ENCODE measurements around the gene ZMIZ1. TPM values are rescaled to one million over a fixed set of nuclear protein-coding genes. Genes with fewer than 3 reads are reported as not detected.

The ZMIZ1 gene
- total RNA-seq, 1 donor from 2014 or later = 85.2 TPM

- no peak for TF ChIP-seq CTCF (IDR thresholded peaks at IDR 0.05; ENCODE audit: unreplicated experiment)
- Mint-ChIP-seq H3K36me3 (ENCODE audit: insufficient read depth) (no peaks in the 10 kb centered on the region), H3K9me3 (ENCODE audit: low read depth) (no peaks in the 10 kb centered on the region), H3K4me1 (ENCODE audit: low read depth) (peaks cover 44% of the 10 kb centered on the region), H3K4me3 (ENCODE audit: low read depth) (peak overlapping the region; percentile 98), H3K27me3 (no peaks in the 10 kb centered on the region), H3K27ac (peak overlapping the region; percentile 97)
- peak; percentile 23 for DNase-seq (ENCODE audit: low spot score, unreplicated experiment)
Observed at GRCh38 chr10:79070081-79070605, 1.4 kb downstream of the ZMIZ1 start.

DNA sequence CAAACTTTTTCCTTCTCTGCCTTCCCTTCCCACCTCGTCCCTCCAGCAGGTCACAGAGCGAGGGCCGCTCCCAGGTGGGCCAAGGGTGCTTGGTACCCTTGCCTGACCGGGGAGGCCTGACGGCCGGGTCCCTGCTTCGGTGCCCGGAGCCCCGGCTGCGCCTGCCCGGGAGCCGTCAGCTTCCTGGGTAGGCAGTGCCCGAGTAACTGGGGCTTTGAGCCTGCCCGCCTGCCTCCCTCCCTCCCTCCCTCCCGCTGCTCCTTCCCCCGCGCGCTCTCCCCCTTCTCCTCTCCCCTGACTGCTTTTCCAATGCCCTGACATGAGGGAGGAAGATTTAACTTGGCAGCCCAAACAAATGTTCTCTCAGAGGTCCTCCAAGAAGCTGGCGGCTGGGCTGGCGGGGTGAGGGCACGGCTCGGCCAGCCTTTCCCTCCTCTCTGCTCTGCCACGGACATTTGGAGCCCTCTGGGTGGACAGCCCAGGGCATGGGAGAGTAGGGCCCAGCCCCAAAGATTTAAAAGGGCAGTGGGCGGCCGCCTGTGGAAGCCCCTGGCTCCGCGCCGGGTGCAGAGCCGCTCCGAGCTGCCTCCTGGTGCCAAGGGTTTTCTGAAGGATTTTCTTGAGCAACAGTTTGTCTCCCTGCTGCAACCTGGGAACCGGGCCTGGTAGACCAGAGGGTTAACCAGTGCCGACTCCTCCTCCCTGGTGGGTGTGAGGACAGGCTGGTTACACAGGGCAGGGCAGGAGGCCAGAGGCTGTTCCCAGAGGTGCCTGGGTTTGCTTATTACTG is 2.0 kb downstream of the ZMIZ1 start:
- no peaks in the 10 kb centered on the region for H3K36me3 Mint-ChIP-seq (ENCODE audit: insufficient read depth)
- no peak for TF ChIP-seq CTCF (IDR thresholded peaks at IDR 0.05; ENCODE audit: unreplicated experiment)
- no peaks in the 10 kb centered on the region for H3K9me3 Mint-ChIP-seq (ENCODE audit: low read depth)
- H3K4me1 Mint-ChIP-seq (ENCODE audit: low read depth) = peaks cover 48% of the 10 kb centered on the region
- peak; percentile 36 for DNase-seq (ENCODE audit: low spot score, unreplicated experiment)
- H3K4me3 Mint-ChIP-seq (ENCODE audit: low read depth) = peak overlapping the region; percentile 98
- no peaks in the 10 kb centered on the region for H3K27me3 Mint-ChIP-seq
- H3K27ac Mint-ChIP-seq = peak overlapping the region; percentile 94

DNA sequence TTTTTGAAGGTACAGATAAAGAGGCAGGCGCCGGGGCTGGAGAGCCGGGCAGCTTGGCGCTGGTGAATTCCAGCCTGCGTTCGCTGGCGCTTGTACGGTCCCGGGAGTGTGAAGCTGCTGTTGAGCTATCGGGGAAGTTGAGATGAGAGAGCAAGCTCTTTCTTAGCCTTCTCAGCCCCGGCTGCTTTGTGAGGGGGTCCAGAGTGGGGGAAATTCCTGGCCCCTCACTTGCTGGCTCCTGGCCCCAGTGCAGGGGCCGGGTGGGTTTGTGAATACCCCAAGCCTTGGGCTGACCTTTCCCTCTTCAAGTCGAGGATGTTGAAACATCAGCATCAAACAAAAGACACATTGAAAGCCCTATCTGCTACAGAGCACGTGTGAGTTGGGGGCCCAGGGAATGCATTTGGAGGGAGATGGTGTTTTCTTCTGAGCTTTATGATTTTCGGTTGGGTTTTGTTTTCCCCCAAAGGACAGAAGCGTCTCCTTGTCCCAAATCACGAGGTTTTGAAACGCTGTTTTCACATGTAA is 2.7 kb downstream of the ZMIZ1 start:
- Mint-ChIP-seq H3K36me3 (ENCODE audit: insufficient read depth) (no peaks in the 10 kb centered on the region), H3K9me3 (ENCODE audit: low read depth) (no peaks in the 10 kb centered on the region), H3K4me1 (ENCODE audit: low read depth) (peaks cover 51% of the 10 kb centered on the region), H3K27me3 (no peaks in the 10 kb centered on the region), H3K27ac (peak overlapping the region; percentile 94), H3K4me3 (ENCODE audit: low read depth) (peak overlapping the region; percentile 98)
- TF ChIP-seq CTCF (IDR thresholded peaks at IDR 0.05; ENCODE audit: unreplicated experiment) = no peak
- DNase-seq (ENCODE audit: low spot score, unreplicated experiment) = no peak

DNA sequence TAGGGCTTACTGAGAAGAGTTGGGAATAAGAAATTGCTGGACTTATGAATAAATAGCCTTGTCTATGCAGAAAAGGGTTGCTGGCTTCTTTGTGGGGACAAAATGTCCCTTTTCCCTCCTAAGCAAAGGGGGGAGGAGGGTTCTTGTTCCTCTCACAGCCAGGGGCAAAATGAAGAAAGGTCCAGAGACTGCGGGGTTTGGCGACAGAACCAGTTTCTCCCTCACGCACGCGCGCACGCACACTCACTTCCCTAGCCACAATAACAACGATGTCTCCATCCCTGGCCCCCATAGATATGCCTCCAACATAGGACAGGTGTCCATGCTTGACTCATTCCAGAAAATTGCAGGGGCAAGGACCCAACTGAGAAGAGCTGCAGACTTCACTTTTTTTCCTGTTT is 3.3 kb downstream of the ZMIZ1 start:
- H3K9me3 Mint-ChIP-seq (ENCODE audit: low read depth) = no peaks in the 10 kb centered on the region
- H3K27ac Mint-ChIP-seq = peak overlapping the region; percentile 88
- TF ChIP-seq CTCF (IDR thresholded peaks at IDR 0.05; ENCODE audit: unreplicated experiment) = no peak
- H3K36me3 Mint-ChIP-seq (ENCODE audit: insufficient read depth) = no peaks in the 10 kb centered on the region
- DNase-seq (ENCODE audit: low spot score, unreplicated experiment) = no peak
- peaks cover 55% of the 10 kb centered on the region for H3K4me1 Mint-ChIP-seq (ENCODE audit: low read depth)
- no peaks in the 10 kb centered on the region for H3K27me3 Mint-ChIP-seq
- peak overlapping the region; percentile 98 for H3K4me3 Mint-ChIP-seq (ENCODE audit: low read depth)

DNA sequence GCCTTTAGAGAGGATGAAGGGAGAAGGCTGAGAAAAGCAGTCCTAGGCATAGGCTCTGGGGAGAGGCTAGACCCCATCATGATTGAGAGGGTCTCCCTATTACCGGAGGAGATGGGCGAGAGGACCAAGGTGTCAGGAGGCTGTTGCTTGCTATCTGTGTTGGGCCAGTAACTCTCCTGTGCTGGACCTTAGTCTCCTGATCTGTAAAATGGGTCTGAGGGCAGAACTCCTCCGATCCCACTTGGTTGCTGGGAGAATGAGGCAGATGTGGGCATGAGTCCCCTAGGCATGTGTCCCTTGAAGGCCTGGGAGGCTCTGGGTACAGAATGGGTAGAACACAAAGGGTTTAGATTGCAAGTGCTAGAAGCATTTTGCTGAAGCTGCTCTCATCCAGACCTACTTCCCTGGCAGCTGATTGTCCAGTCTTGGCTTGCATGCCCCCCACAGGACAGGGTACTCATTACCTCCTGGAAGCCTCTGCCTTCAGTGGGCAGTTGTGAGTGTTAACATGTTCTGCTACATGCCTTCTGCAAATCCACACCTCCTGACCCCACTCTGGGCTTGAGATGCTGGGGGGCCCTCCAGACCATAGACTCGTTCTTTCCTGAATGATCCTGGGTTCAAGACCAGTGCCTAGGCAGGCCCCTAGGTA is 4.4 kb downstream of the ZMIZ1 start:
- H3K4me3 Mint-ChIP-seq (ENCODE audit: low read depth) = peak overlapping the region; percentile 98
- H3K9me3 Mint-ChIP-seq (ENCODE audit: low read depth) = no peaks in the 10 kb centered on the region
- DNase-seq (ENCODE audit: low spot score, unreplicated experiment) = no peak
- no peak for TF ChIP-seq CTCF (IDR thresholded peaks at IDR 0.05; ENCODE audit: unreplicated experiment)
- H3K4me1 Mint-ChIP-seq (ENCODE audit: low read depth) = peaks cover 53% of the 10 kb centered on the region
- no peaks in the 10 kb centered on the region for H3K27me3 Mint-ChIP-seq
- peak overlapping the region; percentile 73 for H3K27ac Mint-ChIP-seq
- H3K36me3 Mint-ChIP-seq (ENCODE audit: insufficient read depth) = no peaks in the 10 kb centered on the region
